SU-DHL-6 (cell line): ENCODE data around the gene HOMER3.
"Not testable (repeated sequence)": the region's sequence is repeated elsewhere in the genome, so short reads cannot be mapped to it uniquely, and the experiment has no call there.

ENCODE experiments used
- H2AFZ ChIP-seq: fragments of 200-600 bp; sonication (generic); 2 replicates; pipeline ENCODE4 v1.6.1; 2014; ENCODE audit warnings: low read depth, mild to moderate bottlenecking, moderate library complexity, mixed read lengths, antibody characterized with exemption, low read length; ENCODE audit not compliant: severe bottlenecking
- H3F3A ChIP-seq: fragments of 200-600 bp; shearing (Covaris generic); 2 replicates; pipeline ENCODE4 v1.6.0; 2016; ENCODE audit warnings: antibody characterized with exemption, mild to moderate bottlenecking; ENCODE audit not compliant: insufficient read depth
- H3K27ac ChIP-seq: fragments of 200-600 bp; sonication (generic); 2 replicates; pipeline ENCODE4 v1.5.1; 2016; ENCODE audit warnings: low read depth, mild to moderate bottlenecking, low read length, moderate library complexity, mixed read lengths
- H3K27me3 ChIP-seq: fragments of 200-600 bp; sonication (generic), shearing (Covaris generic); 2 replicates; pipeline ENCODE4 v1.6.0; 2014; ENCODE audit warnings: mild to moderate bottlenecking, low read length
- H3K36me3 ChIP-seq: fragments of 200-600 bp; sonication (generic); 2 replicates; pipeline ENCODE4 v1.6.1; 2014; ENCODE audit warnings: mild to moderate bottlenecking, low read length, mixed read lengths
- H3K4me2 ChIP-seq: fragments of 300-600, 200-600 bp; shearing (Covaris generic), sonication (generic); 2 replicates; pipeline ENCODE4 v1.6.0; 2014; ENCODE audit warnings: low read length, low read depth, mild to moderate bottlenecking; ENCODE audit not compliant: poor library complexity, severe bottlenecking
- H3K4me3 ChIP-seq: fragments of 200-600 bp; sonication (generic); 2 replicates; pipeline ENCODE4 v1.5.1; 2014; ENCODE audit warnings: antibody characterized with exemption, low read length, mild to moderate bottlenecking, mixed read lengths; ENCODE audit not compliant: insufficient read depth, poor library complexity, severe bottlenecking
- H3K79me2 ChIP-seq: fragments of 200-600 bp; sonication (generic); 2 replicates; pipeline ENCODE4 v1.6.1; 2014; ENCODE audit warnings: mild to moderate bottlenecking, low read length, moderate library complexity; ENCODE audit not compliant: insufficient read depth
- H3K9ac ChIP-seq: fragments of 200-600 bp; sonication (generic); 2 replicates; pipeline ENCODE4 v1.7.0; 2014; ENCODE audit warnings: mild to moderate bottlenecking, low read length
- H3K9me2 ChIP-seq: fragments of 200-600 bp; sonication (generic); replicated peaks from 2 replicates; pipeline ENCODE4 v1.6.1; 2014; ENCODE audit warnings: low read length; ENCODE audit not compliant: insufficient read depth
- H3K9me3 ChIP-seq: fragments of 200-600 bp; sonication (generic); 2 replicates; pipeline ENCODE4 v1.6.1; 2014; ENCODE audit warnings: low read length, mixed read lengths; ENCODE audit not compliant: insufficient read depth
- H4K20me1 ChIP-seq: fragments of 200-600 bp; sonication (generic); 2 replicates; pipeline ENCODE4 v1.6.1; 2014; ENCODE audit warnings: low read depth, mild to moderate bottlenecking, antibody characterized with exemption, low read length, moderate library complexity, mixed read lengths
- CTCF ChIP-seq: fragments of 200-600 bp; sonication (generic); IDR thresholded peaks from one replicate; pipeline ENCODE4 v1.5.1; 2017; ENCODE audit warnings: antibody characterized with exemption, mild to moderate bottlenecking, low read length, moderate library complexity; ENCODE audit not compliant: insufficient read depth, poor library complexity, severe bottlenecking
- EZH2phosphoT487 ChIP-seq: fragments of 200-600 bp; sonication (generic), shearing (Covaris generic); conservative IDR thresholded peaks from 2 replicates; pipeline ENCODE4 v1.6.1; 2018; ENCODE audit warnings: mild to moderate bottlenecking, antibody characterized with exemption, low read length, moderate library complexity, mixed read lengths

HOMER3 gene

GRCh38 chr19:18955042-18955441 is 14.0 kb upstream of the HOMER3 start:
- TF ChIP-seq CTCF, result no peak
- no peak for TF ChIP-seq EZH2phosphoT487

GRCh38 chr19:18954094-18954493 is 13.1 kb upstream of the HOMER3 start:
- no peaks in the 10 kb centered on the region for H3K27me3 ChIP-seq
- no peak overlapping the region for H2AFZ ChIP-seq
- H3K9me2 ChIP-seq, result no peaks in the 10 kb centered on the region
- TF ChIP-seq EZH2phosphoT487 (no peak), CTCF (no peak)
- H3K27ac ChIP-seq, result no peak overlapping the region
- no peaks in the 10 kb centered on the region for H3K9me3 ChIP-seq
- H3K79me2 ChIP-seq, result no peaks in the 10 kb centered on the region
- peaks cover 4% of the 10 kb centered on the region; the same call in 1 of the 2 replicates for H3F3A ChIP-seq
- no peak overlapping the region for H3K4me3 ChIP-seq
- H3K9ac ChIP-seq, result no peak overlapping the region
- H3K4me2 ChIP-seq, result no peak overlapping the region
- H4K20me1 ChIP-seq, result no peaks in the 10 kb centered on the region
- no peaks in the 10 kb centered on the region for H3K36me3 ChIP-seq

More at GRCh38 chr19:18955042-18955441, 14.0 kb upstream of the HOMER3 start:
- Histone ChIP-seq H3K9me3 (no peaks in the 10 kb centered on the region), H3K27me3 (no peaks in the 10 kb centered on the region), H3K36me3 (no peaks in the 10 kb centered on the region), H3K27ac (no peak overlapping the region), H3K9ac (no peak overlapping the region), H2AFZ (no peak overlapping the region), H3F3A (no peaks in the 10 kb centered on the region), H4K20me1 (no peaks in the 10 kb centered on the region), H3K79me2 (no peaks in the 10 kb centered on the region), H3K4me3 (no peak overlapping the region), H3K4me2 (no peak overlapping the region), H3K9me2 (no peaks in the 10 kb centered on the region)

- not testable (repeated sequence) for H3K27ac ChIP-seq, H3K4me2 ChIP-seq, H3K36me3 ChIP-seq, H3K27me3 ChIP-seq, H3K4me3 ChIP-seq, H2AFZ ChIP-seq, H3K79me2 ChIP-seq, H3K9me3 ChIP-seq, H3K9ac ChIP-seq, H4K20me1 ChIP-seq, H3F3A ChIP-seq, H3K9me2 ChIP-seq
Measured at GRCh38 chr19:18952364-18953003, 11.5 kb upstream of the HOMER3 start.

- no peak for TF ChIP-seq CTCF
- no peak for TF ChIP-seq EZH2phosphoT487
- H3K4me2 ChIP-seq, result no peak overlapping the region
Measured at GRCh38 chr19:18951721-18952281, 10.8 kb upstream of the HOMER3 start.

More at GRCh38 chr19:18951721-18952281, 10.8 kb upstream of the HOMER3 start:
- Histone ChIP-seq H3K36me3 (no peaks in the 10 kb centered on the region), H3K79me2 (no peaks in the 10 kb centered on the region), H2AFZ (no peak overlapping the region), H3K27me3 (no peaks in the 10 kb centered on the region), H4K20me1 (no peaks in the 10 kb centered on the region), H3F3A (peaks cover 8% of the 10 kb centered on the region), H3K9ac (no peak overlapping the region), H3K27ac (no peak overlapping the region), H3K9me3 (no peaks in the 10 kb centered on the region), H3K4me3 (no peak overlapping the region), H3K9me2 (no peaks in the 10 kb centered on the region)
